SH-SY5Y (cell line): ENCODE data around the gene SLC38A6.

Source experiments
- GATA2 ChIP-seq: IDR thresholded peaks from 2 replicates; pipeline ENCODE4 v1.6.1; 2011; ENCODE audit warnings: mild to moderate bottlenecking, low read depth, low read length
- GATA3 ChIP-seq: IDR thresholded peaks from 2 replicates; pipeline ENCODE4 v1.6.1; 2011; ENCODE audit warnings: low read depth, mild to moderate bottlenecking, low read length, moderate library complexity

- TF ChIP-seq GATA2 (no peak), GATA3 (no peak)
Measured at GRCh38 chr14:60975551-60975950, 5.5 kb upstream of the SLC38A6 start.
